AG09319 (cell line): ENCODE measurements around the gene PGPEP1.

ENCODE experiments used
- DNase-seq: peaks from one replicate; pipeline ENCODE4 v3.0.0-alpha.2; 2010; ENCODE audit warnings: low read depth; ENCODE audit errors: extremely low read depth
- CTCF ChIP-seq: IDR thresholded peaks from 2 replicates; pipeline ENCODE4 v1.5.1; 2011; ENCODE audit warnings: low read depth, mild to moderate bottlenecking, inconsistent platforms, low read length, moderate library complexity

Gene PGPEP1

GRCh38 chr19:18309525-18310064 lies 30.8 kb upstream of the PGPEP1 start:
- no peak for DNase-seq
- no peak for TF ChIP-seq CTCF

GRCh38 chr19:18310118-18310909 lies 30.1 kb upstream of the PGPEP1 start:
- no peak for TF ChIP-seq CTCF
- DNase-seq = no peak

- no peak for TF ChIP-seq CTCF
- DNase-seq = no peak
Measured at GRCh38 chr19:18310966-18311365, 29.4 kb upstream of the PGPEP1 start.

DNA sequence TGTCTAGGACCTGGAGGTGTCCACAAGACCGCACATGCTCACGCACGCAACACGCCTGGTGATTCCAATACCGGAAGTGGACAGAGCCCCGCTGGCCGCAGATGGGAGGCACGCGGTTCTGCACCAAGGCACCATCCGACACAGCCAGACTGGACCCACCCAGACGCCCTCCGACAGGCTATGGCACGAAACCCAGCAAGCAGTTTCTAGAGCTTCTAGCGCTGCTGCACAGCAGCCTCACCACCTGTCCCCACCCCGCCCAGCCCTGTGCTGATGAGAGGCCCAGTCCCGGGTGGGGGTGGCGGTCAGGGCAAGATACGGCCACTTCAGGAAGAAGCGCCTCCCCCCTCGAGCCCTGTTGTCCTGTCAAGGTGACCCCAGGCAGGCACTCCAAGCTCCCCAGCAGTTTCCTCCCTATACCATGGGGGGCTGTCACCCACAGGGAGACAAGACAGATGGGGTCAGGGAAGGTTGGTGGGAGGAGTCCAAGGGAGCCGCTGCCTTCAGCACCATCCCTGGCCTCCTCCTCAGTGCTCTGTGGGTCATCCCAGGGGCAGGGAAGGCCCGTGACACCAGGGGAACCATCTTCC lies 28.8 kb upstream of the PGPEP1 start:
- no peak for TF ChIP-seq CTCF

GRCh38 chr19:18312092-18312534 lies 28.3 kb upstream of the PGPEP1 start:
- DNase-seq = no peak
- TF ChIP-seq CTCF = no peak

More for the DNA sequence above, 28.8 kb upstream of the PGPEP1 start:
- DNase-seq = no peak

DNA sequence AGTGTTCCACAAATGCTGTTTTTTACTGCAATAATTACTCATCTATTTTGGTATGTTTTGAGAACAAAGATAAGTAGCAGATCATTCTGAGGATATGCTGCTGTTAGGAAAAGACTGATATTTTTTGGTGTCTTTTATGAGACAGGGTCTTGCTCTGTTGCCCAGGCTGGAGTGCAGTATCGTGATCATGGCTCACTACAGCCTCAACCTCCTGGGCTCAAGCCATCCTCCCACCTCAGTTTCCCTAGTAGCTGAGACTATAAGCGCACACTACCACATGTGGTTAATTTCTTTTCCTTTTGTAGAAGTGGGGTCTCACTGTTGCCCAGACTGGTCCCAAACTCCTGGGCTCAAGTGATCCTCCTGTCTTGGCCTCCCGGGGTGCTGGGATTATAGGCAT lies 27.0 kb upstream of the PGPEP1 start:
- DNase-seq = no peak
- no peak for TF ChIP-seq CTCF
